ENCODE measurements around the gene SLC7A14.
"Not testable (repeated sequence)": the region's sequence is repeated elsewhere in the genome, so short reads cannot be mapped to it uniquely, and the experiment has no call there.

The SLC7A14 gene

DNA sequence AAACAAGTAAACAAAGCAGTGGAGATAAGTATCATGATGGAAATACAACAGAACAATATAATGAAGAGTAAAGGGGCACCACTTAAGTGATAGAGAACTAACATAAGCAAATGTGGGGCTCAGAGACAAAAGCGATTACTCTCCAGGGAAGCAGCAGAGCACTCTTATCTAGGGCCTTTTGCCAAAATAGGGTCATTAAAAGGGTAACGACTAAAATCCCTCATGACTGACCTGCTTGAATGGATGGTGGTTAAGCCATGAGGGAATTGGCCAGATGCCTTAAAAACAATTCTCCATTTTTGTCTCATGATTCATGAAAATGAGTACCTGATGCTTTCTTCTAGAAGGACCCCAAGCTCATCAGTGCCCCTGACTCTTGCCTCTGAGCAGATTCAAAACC, 3.2 kb upstream of the SLC7A14 start:
- no peak for DNase-seq

DNA sequence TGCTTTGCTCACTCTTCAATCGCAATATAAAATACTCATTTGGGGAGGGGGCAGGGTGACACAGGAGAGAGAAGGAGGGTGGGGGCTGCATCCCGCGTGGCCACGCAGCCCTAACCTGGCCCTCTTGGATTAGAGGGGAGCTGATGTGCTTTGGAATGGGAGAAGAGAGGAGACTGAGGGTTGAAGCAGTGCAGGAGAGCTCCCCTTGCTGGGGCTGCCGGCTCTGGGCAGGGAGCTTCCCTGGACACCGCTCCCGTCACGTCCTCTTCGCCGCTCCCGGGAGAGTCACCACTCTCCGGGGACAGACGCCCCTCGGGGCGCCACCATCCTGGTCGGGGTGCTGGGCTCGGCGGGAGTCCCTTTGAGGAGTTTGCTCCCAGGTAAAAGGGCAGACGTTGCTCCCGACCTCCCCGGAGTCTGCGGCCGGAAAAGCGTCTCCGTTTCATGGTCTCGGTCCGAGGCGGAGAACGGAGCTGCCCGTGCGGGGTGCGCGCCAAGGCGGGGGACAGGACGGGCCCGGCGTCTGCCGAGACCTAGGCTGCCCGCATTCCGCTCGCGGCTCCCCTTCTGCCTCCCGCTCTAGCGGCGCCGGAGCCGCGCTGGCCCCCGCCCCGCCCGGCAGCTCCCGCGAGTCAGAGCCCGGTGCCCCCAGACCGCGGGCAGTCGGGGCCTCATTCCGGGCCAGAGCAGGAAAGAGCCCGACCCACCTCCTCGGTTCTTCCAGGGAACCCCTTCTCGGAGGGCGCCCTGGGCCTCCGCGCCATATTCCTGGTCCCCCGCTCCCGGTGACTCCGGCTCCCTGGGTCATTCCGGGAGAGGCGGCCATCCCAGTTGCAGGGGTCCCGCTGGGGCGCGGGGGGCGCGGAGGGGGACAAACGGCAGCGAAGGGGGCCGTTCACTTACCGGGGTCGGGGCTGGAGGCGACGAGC, 603 bp downstream of the SLC7A14 start:
- no peak for DNase-seq

DNA sequence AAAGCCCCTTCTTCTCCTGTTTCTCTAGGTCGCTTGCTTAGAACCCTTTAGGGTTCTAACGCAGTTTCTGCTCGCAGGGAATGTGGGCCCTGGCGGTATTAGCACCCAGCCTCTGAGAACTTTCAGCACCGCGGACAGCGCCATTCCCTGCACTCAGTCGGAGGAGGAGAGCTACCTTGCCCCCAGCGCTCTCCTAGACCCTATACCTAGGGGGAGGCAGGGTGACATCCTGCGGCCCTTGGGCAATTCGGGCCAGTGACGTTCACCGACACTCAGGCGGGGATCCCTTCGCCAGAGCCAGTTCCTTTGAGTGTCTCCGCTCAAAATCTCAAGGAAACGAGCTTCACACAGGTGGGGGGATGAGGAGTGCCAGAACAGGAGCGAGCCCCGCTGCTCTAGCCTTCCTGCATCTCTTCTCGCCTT, 1.3 kb downstream of the SLC7A14 start:
- DNase-seq = peak; percentile 70

DNA sequence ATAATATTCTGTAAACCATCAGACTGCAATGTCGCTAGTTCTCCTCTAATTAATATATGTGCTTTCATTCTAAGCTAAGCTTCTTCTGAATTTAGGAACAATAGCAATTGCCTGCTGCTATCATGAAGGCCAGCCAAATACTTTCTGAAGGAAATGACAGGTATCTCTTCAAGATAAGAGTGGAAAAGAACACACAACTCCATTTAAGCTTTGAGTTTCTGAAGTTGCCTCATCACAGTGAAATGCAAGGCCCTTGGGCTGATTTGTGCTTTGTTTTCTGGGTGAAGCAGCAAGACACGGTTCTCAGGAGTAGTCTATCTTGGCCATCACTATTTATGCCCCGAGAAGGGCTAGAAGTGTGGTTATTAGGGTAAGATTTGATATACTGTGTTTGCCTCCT, 6.2 kb downstream of the SLC7A14 start:
- DNase-seq = no peak

DNA sequence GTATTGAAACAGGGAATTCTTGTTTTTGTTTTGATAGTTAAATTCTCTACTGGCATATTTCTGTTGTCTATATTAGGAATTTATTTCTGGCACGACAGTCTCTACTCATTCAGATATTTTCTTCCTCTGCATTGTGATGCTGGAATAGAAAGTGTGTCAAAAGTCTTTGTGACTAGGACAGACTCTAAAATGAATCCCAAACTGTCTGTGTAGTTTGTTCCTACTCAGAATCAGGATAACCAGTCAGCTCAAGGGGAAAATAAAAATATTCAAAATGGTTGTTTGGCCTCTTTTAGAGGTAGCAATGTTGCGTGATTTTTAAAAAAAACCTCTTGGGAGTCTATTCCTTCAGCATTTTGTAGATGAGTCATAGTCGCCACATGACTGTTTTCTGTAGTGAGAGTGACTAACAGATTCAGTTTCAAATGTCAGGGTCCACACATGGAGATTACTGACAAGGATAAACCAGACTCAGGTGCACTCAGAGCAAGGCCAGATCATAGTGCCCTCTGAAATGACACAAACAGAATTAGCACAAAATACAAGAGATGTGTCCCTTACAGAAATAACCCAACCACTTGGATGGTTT, 13.1 kb downstream of the SLC7A14 start:
- no peak for DNase-seq

DNA sequence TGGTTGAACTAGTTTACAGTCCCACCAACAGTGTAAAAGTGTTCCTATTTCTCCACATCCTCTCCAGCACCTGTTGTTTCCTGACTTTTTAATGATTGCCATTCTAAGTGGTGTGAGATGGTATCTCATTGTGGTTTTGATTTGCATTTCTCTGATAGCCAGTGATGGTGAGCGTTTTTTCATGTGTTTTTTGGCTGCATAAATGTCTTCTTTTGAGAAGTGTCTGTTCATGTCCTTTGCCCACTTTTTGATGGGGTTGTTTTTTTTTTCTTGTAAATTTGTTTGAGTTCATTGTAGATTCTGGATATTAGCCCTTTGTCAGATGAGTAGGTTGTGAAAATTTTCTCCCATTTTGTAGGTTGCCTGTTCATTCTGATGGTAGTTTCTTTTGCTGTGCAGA, 18.3 kb downstream of the SLC7A14 start:
- DNase-seq = not testable (repeated sequence)

DNA sequence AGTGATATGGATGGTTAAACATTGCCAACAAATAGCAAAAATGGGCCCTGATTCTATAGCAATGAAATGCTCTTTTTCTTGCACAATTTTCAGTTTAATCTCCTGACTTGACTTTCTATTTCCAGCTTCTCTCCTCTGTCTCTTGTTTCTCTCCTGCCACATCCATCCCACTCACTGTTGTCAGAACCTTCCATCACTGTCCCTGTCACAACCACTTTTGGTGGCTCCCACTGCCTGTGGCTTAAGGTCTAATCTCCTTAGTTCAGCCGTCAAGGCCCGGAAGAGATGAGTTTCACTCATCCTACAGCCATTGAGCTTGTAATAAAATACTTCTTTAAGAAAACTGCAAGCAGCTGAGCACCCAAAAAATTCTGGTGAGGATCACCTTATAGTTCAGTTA, 19.5 kb downstream of the SLC7A14 start:
- no peak for DNase-seq

DNA sequence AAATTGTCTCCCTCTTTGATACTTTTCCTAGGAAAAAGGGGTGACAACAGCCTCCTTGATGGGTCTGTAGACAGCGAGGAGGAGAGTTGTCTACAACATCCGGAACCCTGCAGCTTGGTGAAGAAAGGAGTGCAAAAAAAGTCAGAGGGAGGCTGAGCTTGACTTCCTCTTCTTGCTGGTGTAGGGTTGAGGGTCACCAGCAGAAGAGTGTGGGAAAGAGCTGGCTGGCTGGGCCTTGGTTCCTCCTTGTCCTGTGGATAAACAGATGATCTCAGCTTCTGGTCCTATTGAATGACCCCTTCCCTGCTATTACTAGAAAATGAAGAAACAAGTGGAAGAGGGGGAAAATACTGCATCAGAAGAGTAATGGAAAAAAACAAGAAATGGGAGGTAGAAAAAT, 20.4 kb downstream of the SLC7A14 start:
- no peak for DNase-seq

DNA sequence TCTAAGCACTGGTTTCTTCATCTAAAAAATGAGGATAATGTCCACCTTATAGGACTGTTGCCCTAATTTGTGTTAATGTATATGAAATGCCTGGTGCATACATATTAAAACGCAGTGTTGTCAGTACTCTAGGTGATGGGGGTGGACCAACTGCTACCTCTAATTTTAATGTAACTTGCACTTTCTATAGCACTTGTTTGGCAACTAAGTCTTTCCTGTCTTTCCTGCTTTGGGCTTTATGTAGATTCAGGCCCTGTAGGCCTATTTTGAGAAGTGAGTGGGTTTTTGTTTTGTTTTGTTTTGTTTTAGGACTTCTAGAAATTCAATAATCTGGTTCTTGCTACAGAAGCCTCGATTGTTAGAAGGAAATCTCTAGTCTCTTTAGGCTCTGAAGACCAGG, 21.2 kb downstream of the SLC7A14 start:
- DNase-seq = no peak

DNA sequence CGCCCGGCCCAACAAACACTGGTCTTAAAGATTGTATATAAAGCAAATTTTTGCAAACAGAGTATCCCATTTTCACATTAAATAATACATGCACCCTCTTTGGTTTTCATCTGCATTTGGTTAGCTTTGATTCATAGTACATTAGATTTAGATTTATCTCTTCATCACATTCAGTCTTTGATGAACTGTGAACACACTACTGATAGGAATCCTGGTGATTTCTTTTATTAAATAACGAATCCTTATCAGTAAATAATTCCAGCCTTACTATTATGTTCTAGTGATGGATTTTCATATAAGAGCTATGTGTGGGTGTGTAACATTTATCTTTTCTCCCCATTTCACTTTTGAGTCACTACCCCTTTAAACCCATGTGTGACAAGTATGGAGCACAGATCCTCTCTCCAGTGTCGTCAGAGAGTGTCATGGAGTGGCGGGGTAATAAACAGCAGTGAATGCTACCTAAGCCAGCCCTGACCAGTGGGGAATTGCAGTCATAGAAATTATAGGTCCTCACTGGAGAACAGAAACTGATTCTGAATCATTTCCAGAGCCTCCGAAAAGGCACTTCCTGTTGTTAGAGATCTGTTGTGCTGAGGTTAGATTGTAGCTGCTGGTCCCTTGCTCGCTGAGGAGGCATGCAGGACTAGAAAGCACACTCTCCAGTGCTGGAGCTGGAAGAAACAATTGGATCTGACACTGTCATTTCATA, 22.0 kb downstream of the SLC7A14 start:
- DNase-seq = no peak

DNA sequence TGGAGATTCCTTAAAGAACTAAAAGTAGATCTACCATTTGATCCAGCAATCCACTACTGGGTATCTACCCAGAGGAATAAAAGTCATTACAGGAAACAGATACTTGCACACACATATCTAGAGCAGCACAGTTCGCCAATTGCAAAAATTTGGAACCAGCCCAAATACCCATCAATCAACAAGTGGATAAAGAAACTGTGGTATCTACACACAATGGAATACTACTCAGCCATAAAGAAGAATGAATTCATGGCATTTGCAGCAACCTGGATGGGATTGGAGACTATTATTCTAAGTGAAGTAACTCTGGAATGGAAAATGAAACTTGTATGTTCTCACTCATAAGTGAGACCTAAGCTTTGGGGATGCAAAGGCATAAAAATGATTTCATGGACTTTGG, 23.8 kb downstream of the SLC7A14 start:
- no peak for DNase-seq

DNA sequence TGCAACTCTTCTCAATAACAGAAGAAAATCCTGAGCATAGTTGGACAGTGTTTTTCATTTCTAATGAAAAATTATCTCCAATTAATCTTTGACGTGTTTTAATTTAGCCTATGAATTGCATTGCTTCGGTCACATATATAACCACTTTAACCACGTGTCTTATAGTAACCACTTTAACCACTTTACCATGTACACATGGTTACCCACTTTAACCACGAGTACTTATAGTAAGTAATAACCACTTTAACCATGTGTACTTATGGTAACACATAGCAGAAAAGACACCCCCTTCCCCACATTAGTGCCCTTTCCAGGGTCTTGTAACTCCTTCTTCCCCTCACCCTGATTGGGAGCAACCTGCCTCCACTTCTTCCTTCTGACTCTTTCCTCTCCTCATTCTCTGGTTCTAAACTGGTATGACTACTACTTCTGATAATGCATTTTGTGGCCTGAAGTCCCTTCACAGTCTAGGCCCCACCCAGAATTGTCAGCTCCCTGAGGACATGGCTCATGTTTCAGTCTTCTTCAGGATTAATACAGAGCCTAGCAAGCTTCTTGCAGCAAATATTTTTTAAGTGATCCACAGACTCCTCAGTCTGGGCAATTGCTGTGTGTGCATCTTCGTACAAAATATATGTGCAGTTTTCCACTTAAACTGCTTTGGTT, 25.0 kb downstream of the SLC7A14 start:
- no peak for DNase-seq

DNA sequence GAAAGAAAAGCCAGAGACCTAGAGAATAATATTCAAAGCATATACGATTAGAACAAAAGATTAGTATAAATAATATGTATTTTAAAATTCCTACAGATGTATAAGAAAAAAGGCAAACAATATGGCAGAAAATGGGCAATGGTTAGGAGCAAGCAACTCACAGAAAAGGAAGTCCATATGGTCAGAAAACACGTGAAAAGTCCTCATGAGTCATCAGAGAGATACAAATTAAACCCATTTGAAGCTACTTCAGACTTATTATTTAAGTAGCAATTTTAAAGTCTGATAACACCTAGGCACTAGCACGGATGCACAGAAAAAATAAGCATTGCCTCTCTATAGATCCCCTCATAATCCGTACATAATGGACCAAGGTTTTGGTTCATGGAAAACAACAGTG, 25.6 kb downstream of the SLC7A14 start:
- no peak for DNase-seq

DNA sequence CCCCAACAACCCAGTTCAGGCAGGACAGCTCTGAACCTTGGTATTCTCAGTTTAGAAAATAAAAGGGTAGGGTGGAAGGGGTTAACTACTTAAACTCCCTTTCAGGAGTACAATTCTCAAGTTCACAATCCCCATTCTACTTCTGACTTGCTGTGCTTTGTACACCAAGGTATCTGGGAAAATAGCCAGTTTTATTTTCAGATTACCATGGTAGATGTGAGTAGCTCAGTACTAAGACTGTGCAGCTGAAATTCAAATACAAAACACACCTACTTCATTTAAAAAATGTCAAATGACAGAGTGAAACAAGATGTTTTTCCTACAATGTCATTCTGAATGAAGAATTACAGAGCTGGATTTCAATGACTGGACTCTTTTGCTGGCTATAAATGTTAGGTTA, 27.4 kb downstream of the SLC7A14 start:
- no peak for DNase-seq

DNA sequence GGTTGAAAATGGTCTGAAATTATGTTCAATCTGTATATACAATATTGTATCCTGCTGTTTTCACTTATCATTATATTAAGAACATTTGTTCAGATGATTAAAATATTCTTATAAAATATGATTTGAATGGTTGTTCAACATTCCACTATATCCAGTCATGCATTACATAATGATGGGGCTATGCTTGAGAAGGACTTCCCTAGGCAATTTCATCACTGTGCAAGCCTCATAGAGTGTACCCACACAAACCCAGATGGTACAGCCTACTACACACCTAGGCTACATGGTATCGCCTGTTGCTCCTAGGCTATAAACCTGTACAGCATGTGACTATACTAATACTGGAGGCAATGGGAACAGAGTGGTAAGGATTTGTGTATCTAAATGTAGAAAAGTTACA, 30.5 kb downstream of the SLC7A14 start:
- no peak for DNase-seq

DNA sequence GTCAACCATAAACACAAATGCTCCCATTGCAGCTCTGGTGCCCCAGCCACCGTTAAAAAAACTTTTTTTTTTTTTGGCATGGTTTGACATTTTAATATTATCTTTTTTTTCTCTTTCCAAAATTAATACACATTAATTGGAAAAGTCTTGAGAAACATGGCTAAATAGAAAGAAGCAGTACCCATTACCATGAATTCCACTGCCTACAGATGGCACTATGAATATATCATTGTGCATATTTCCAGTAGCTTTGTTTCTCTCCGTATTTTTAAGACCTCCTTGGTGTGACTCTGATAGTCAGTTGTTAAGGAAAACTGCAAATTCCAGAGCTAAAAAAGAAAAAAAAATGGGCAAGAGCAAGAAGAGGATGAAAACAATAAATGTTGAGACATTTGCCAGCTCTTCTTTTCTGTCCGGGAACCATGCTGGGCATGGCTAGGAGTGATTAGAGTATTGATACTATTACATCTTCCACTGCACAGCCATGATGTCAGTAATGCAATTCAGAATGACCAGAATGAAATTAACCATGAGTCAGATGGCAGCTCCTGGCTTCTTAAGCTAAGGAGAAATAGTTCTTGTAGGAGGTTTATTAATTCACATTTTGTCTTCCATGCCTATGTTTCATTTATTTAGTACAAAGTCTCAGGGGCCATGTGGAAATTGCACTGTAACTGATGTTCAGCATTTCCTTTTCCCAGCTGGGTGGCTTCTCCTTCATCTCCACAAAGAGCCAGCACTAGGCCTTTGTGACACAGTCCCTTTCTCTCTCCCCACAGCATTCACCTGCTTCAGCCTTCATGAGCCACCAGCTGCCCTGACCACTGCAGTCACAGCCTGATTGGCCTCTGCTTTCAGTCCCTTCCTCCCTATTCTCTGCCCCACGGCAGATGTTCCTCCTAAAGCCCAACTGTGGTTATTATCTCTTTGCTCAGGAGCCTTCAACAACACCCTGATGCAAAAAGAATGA, 31.8 kb downstream of the SLC7A14 start:
- no peak for DNase-seq

DNA sequence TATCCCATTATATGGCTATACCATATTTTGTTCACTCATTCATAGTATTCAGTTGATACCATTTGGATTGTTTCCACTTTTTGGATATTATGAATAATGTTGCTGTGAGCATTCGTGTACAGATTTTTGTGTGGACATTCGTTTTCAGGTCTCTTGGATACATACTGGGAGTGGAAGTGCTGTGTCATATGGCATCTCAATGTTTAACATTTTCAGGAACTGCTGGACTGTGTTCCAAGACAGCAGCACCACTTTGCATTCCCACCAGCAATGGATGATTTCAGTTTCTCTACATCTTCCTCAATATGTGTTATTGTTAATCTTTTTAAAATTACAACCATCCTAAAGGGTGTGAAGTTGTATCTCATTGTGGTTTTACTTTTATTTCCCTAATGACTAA, 34.6 kb downstream of the SLC7A14 start:
- DNase-seq = no peak

DNA sequence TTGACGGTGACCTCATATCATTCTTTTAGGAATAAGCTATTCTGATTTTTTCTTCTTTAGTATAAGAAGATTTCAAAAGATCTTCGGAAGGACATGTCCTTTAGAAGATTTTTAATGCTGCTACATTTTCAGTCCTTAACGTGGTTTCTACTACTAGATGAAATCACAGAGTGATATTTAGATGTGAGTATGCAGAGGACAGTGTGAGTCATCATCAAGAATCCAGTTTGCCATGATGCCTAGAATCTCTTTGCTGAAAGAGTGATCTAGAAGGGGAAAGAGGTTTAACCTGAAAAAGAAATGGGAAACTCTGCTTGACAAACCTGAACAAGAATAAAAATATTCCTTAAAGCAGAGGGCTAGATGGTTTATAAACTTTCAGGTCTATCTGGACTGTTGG, 43.2 kb downstream of the SLC7A14 start:
- DNase-seq = no peak

DNA sequence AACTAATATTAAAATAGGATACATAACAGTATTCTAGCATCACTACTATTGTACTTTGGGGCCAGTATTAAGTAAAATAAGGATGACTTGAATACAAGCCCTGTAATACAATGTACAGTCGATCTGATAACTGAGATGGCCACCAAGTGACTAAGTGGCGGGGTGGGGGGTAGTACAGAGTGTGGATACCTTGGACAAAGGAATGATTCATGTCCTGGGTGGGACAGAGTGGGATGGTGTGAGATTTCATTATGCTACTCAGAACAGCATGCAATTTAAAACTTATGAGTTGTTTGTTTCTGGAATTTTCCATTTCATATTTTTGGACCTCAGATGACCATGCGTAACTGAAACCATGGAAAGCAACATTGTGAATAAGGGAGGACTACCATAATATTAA, 46.0 kb downstream of the SLC7A14 start:
- DNase-seq = no peak

DNA sequence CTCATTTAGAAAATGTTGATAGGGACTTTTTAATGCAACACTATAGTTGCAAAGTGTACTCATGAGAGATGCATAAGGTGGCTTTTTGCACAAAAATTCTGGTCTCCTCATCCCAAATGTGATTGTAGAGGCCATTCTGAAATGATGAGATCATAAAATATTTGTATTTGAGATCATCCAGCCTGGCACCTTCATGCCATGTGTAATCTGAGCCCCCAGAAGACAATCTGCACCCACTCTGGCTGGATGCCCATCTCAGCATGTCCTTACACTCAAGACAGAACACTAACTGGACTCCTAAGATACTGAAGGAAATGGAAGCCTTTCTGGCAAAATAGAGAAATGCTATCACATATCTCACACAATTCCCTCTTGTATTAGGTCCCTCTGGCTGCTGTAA, 49.2 kb downstream of the SLC7A14 start:
- DNase-seq = no peak

DNA sequence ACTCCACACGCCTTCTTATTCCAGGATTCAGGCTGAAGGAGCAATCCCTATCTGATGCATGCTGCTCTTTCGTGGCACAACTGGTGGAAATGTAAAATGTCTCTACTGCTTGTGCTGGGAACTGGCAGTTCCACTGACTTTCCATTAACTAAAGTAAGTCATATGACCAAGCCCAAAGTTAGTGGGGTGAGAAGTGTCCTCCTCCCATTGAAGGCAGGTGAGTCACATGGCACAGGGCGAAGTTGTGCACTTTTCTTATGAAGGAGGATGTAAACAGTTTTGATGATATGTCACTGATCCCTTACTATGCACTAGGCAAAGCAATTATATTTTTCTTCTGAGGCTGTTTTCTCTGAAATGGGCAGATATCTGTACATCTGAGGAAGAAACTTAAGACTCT, 51.6 kb downstream of the SLC7A14 start:
- DNase-seq = no peak

DNA sequence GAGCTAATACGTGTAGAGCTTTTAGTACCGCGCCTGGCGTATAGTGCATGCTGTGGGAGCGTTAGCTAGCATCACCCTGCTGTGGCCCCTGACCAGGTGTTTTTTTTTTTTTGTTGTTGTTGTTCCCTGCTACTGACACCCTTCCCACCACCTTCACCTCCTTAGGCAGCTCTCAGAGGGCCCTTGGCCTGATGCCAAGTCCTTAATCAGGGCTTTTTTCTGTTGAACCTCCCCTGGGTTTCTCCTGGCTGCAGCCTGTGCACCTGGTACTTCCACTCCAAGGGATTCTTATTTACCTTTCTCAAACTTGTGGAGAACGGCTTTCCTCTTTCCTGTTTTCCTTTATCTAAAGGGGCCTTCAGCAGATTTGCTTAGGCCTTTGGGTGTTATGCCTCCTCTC, 53.3 kb downstream of the SLC7A14 start:
- DNase-seq = no peak
